ENCODE results near the gene LAMTOR4. TPM values are rescaled to one million over a fixed set of nuclear protein-coding genes. Genes with fewer than 3 reads are reported as not detected.
A peak's percentile ranks its signal among the peaks of the same experiment; 100 is the strongest.

Gene LAMTOR4
- total RNA-seq, 1 donor from 2014 or later: 105 TPM

GRCh38 chr7:100160067-100160466 is 11.3 kb downstream of the LAMTOR4 start:
- peaks cover 17% of the 10 kb centered on the region for H3K4me1 Mint-ChIP-seq
- DNase-seq (ENCODE audit: low spot score in 2 of 2, unreplicated experiment in 2 of 2): no peak
- TF ChIP-seq CTCF (IDR thresholded peaks at IDR 0.05; ENCODE audit: unreplicated experiment): no peak
- H3K4me3 Mint-ChIP-seq: peak overlapping the region; percentile 43
- no peaks in the 10 kb centered on the region for H3K36me3 Mint-ChIP-seq
- H3K27me3 Mint-ChIP-seq (ENCODE audit: low read depth): no peaks in the 10 kb centered on the region
- no peaks in the 10 kb centered on the region for H3K9me3 Mint-ChIP-seq
- H3K27ac Mint-ChIP-seq: no peak overlapping the region

GRCh38 chr7:100163006-100163531 is 14.4 kb downstream of the LAMTOR4 start:
- no peak for DNase-seq (ENCODE audit: low spot score in 2 of 2, unreplicated experiment in 2 of 2)
- no peak for TF ChIP-seq CTCF (IDR thresholded peaks at IDR 0.05; ENCODE audit: unreplicated experiment)
- H3K36me3 Mint-ChIP-seq: no peaks in the 10 kb centered on the region
- peaks cover 22% of the 10 kb centered on the region for H3K27me3 Mint-ChIP-seq (ENCODE audit: low read depth)
- H3K9me3 Mint-ChIP-seq: no peaks in the 10 kb centered on the region
- peaks cover 29% of the 10 kb centered on the region for H3K4me1 Mint-ChIP-seq
- no peak overlapping the region for H3K4me3 Mint-ChIP-seq
- H3K27ac Mint-ChIP-seq: no peak overlapping the region

DNA sequence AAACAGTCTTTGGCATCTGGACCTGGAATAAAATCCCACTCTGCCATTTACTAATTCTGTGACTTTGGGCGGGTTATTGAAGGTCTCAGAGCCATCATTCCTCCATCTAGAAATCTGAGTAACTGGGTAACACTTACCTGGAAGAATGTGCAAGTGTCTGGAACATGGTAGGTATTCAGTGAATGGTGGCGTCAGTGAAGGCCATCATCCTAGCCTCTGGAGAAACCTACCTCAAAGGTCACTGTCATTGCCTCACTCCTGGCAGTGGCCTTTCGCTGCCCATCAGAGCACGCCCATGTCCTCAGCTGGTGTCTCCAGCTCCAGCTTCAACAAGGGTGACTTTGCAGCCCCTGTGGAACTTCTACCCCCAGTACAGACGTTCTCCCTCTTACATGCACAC is 15.2 kb downstream of the LAMTOR4 start:
- Mint-ChIP-seq H3K36me3 (no peaks in the 10 kb centered on the region), H3K4me1 (peaks cover 35% of the 10 kb centered on the region), H3K9me3 (no peaks in the 10 kb centered on the region), H3K27me3 (ENCODE audit: low read depth) (peaks cover 30% of the 10 kb centered on the region), H3K4me3 (no peak overlapping the region), H3K27ac (no peak overlapping the region)
- TF ChIP-seq CTCF (IDR thresholded peaks at IDR 0.05; ENCODE audit: unreplicated experiment): no peak
- no peak for DNase-seq (ENCODE audit: low spot score in 2 of 2, unreplicated experiment in 2 of 2)

GRCh38 chr7:100166317-100166940 is 17.7 kb downstream of the LAMTOR4 start:
- DNase-seq (ENCODE audit: low spot score in 2 of 2, unreplicated experiment in 2 of 2): no peak
- TF ChIP-seq CTCF (IDR thresholded peaks at IDR 0.05; ENCODE audit: unreplicated experiment): no peak
- no peaks in the 10 kb centered on the region for H3K9me3 Mint-ChIP-seq
- peak overlapping the region; percentile 3 for H3K4me3 Mint-ChIP-seq
- peaks cover 36% of the 10 kb centered on the region for H3K27me3 Mint-ChIP-seq (ENCODE audit: low read depth)
- H3K27ac Mint-ChIP-seq: peak overlapping the region; percentile 54
- H3K4me1 Mint-ChIP-seq: peaks cover 39% of the 10 kb centered on the region
- peaks cover 2% of the 10 kb centered on the region for H3K36me3 Mint-ChIP-seq

DNA sequence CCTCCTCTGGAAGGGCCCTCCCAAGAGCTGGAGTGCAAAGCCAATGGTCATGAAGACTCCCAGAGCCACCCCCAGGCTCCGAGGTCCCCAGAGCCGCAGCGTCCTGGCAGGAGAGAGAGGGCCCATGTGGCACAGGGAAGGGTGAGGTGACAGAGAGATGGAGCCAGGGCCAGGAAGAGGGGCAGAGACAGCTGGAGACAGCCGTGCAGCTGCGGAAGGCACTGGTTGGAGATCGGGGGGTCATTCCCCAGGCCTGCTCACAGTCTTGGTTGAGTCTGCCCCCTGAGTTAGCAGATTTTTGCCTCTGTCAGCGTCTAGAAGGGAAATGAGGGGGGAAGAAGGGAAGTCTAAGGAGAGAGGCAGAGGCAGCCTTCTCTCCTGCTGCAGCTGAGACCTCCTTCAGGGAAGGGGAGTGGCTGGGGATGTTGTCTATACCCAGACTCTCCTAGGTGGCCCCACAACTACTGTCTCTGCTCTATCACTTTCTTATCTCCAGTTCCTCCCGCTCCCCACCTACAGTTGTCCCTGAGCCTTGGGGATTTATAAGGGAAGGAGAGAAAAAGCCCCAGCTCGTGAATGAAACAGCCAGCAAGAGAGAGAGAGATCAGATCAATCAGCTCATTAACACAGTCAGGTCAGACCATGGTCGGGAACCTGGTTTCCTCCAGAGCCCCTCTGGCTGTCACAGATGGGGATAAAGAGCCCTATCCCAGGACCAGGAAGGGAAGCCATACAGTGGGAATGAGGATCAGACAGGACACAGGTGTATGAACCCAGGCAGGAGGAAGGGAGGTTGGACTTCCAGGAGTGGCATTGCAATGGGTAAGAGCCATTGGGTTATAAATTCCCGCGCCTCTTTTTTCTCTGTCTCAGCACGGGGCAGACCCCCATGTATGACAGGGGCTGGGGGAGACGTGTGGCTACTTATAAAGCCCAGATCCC is 18.5 kb downstream of the LAMTOR4 start:
- no peak for TF ChIP-seq CTCF (IDR thresholded peaks at IDR 0.05; ENCODE audit: unreplicated experiment)
- peaks cover 36% of the 10 kb centered on the region for H3K27me3 Mint-ChIP-seq (ENCODE audit: low read depth)
- no peak for DNase-seq (ENCODE audit: low spot score in 2 of 2, unreplicated experiment in 2 of 2)
- peaks cover 42% of the 10 kb centered on the region for H3K4me1 Mint-ChIP-seq
- H3K36me3 Mint-ChIP-seq: peaks cover 2% of the 10 kb centered on the region
- peak overlapping the region; percentile 76 for H3K4me3 Mint-ChIP-seq
- H3K27ac Mint-ChIP-seq: no peak overlapping the region
- H3K9me3 Mint-ChIP-seq: no peaks in the 10 kb centered on the region

Measured in mesothelial cell of epicardium (in vitro differentiated cells).